ENCODE data around the gene PAPPA2.

- TF ChIP-seq CTCF (IDR thresholded peaks at IDR 0.05) (no peak), POLR2A (IDR thresholded peaks at IDR 0.05) (no peak)
These were observed 392.1 kb downstream of the PAPPA2 start for GRCh38 chr1:176854758-176855745.
